ENCODE data around the gene PABPC1L.

- no peak for TF ChIP-seq CTCF (IDR thresholded peaks at IDR 0.05)
- no peak for TF ChIP-seq POLR2A (IDR thresholded peaks at IDR 0.05)
- TF ChIP-seq EP300 (IDR thresholded peaks at IDR 0.05), result no peak
- no peak for TF ChIP-seq POLR2AphosphoS5 (IDR thresholded peaks at IDR 0.05)
Measured at GRCh38 chr20:44866703-44867335, 43.0 kb upstream of the PABPC1L start.
